SK-N-SH (cell line): ENCODE data around the gene UBE2E2.

Source experiments
- CTCF ChIP-seq: fragments of 200-600 bp; sonication (generic); IDR thresholded peaks from 2 replicates; pipeline ENCODE4 v1.6.1; 2017; ENCODE audit warnings: antibody characterized with exemption, mild to moderate bottlenecking, moderate library complexity
- EZH2phosphoT487 ChIP-seq: fragments of 200-600 bp; sonication (generic); IDR thresholded peaks from 2 replicates; pipeline ENCODE4 v1.6.1; 2017; ENCODE audit warnings: low read depth, mixed run types, mild to moderate bottlenecking, antibody characterized with exemption, moderate library complexity, borderline replicate concordance
- MEF2A ChIP-seq: IDR thresholded peaks from 2 replicates; pipeline ENCODE4 v1.4.0; 2012; ENCODE audit warnings: low read depth, borderline replicate concordance
- MXI1 ChIP-seq: IDR thresholded peaks from 2 replicates; pipeline ENCODE4 v1.6.1; 2012; ENCODE audit warnings: mild to moderate bottlenecking, low read depth, low read length, improper control_type of control experiment
- NRF1 ChIP-seq: IDR thresholded peaks from 2 replicates; pipeline ENCODE4 v1.6.1; 2012; ENCODE audit warnings: low read depth, mild to moderate bottlenecking, low read length
- POLR2AphosphoS5 ChIP-seq: IDR thresholded peaks from 2 replicates; pipeline ENCODE4 v1.6.1; 2012; ENCODE audit warnings: low read depth, low read length
- RAD21 ChIP-seq: IDR thresholded peaks from 2 replicates; pipeline ENCODE4 v1.6.1; 2012; ENCODE audit warnings: mild to moderate bottlenecking, low read length
- RXRA ChIP-seq: IDR thresholded peaks from 2 replicates; pipeline ENCODE4 v1.4.0; 2012; ENCODE audit warnings: low read depth, mild to moderate bottlenecking, borderline replicate concordance
- SMC3 ChIP-seq: IDR thresholded peaks from 2 replicates; pipeline ENCODE4 v1.6.1; 2012; ENCODE audit warnings: low read depth, low read length, improper control_type of control experiment
- TAF1 ChIP-seq: IDR thresholded peaks from 2 replicates; pipeline ENCODE4 v1.6.1; 2012; ENCODE audit warnings: low read depth, mild to moderate bottlenecking, low read length, moderate library complexity, borderline replicate concordance

- TF ChIP-seq MEF2A (no peak), EZH2phosphoT487 (no peak), POLR2AphosphoS5 (no peak), CTCF (no peak), MXI1 (no peak), RAD21 (no peak), NRF1 (no peak), SMC3 (no peak), RXRA (no peak), TAF1 (no peak)
Observed at GRCh38 chr3:23238156-23238555, 35.0 kb downstream of the UBE2E2 start.
